HG02763 (cell line): Measurements from ENCODE around the gene TXNL4A.

Experiments used
- ATAC-seq: cut with Tn5 transposase; IDR thresholded peaks from one replicate; pipeline ENCODE4 v1.9.1; 2021; ENCODE audit warnings: mild to moderate bottlenecking, moderate library complexity; ENCODE audit not compliant: unreplicated experiment

The TXNL4A gene

DNA sequence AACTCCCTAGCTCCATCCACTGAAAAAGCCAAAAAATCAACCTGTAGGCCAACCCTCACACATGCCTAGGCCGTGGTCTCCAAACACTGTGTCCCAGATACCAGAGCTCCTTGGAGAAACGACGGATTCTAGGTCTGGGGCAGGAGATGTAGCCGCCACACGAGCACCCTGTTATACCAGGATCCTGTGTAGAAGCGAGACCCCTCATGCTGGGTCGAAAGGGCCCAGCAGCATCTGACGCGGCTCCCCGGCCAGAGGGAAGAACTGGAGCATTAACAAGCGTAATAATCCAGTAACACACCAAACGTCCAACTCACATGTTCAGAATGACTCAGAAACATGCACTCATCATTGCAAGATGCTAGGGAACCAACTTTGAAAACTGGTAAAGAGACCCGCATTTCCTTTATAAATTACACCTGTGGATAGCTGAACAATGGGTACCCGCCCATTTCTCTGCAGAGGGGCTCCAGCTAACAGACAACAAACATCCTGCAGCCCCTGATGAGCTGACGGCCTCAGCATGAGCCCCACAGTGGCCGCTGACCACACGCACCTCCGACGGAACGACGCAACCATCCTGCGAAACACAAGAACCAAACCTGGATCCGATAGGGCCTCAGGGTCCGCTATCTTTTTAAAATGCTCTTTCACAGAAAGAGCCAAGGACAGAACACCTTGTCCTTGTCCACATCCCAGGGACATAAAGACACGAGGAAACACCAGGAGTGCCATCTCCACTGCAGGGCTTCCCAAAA lies 51.1 kb downstream of the TXNL4A start:
- no peak for ATAC-seq

- ATAC-seq = no peak
Observed at GRCh38 chr18:79936641-79937040, 51.7 kb downstream of the TXNL4A start.

DNA sequence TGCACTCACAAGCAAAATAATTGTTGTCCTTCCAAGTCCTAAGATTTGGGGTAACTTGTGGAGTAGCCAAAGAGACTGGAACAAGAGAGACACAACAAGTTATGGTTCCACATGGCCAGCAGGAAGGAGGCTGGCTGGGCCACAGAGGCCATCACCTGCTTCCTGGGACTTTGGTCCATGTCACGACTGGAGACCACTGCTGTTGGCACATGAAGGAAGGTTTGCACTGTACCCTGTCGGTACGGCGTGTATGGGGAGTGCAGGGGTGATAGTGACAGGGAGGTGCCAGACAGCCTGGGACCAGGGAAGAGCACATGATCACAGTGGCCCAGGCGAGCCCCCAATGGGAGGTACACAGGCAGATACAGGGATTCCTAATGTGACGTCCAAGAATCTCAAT lies 52.4 kb downstream of the TXNL4A start:
- ATAC-seq = no peak

GRCh38 chr18:79935499-79935898 lies 52.9 kb downstream of the TXNL4A start:
- ATAC-seq = no peak

DNA sequence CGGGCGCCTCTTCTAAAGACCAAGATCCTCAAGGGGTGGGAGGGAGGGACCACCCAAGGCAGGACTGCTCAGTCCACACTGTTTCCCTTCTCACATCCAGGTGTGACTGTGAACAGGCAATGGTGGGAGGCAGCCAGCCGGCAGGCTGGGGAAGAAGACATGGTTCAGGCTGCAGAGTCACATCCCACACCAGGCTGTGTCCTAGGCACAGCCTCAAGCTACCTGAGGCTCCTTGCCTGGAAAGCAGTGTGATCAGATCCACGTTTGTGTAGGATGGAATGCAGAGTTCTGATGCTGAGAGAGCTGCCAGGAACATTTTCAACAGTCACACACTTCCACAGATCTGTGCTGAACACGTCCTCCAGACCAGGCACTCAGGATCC lies 53.3 kb downstream of the TXNL4A start:
- no peak for ATAC-seq

DNA sequence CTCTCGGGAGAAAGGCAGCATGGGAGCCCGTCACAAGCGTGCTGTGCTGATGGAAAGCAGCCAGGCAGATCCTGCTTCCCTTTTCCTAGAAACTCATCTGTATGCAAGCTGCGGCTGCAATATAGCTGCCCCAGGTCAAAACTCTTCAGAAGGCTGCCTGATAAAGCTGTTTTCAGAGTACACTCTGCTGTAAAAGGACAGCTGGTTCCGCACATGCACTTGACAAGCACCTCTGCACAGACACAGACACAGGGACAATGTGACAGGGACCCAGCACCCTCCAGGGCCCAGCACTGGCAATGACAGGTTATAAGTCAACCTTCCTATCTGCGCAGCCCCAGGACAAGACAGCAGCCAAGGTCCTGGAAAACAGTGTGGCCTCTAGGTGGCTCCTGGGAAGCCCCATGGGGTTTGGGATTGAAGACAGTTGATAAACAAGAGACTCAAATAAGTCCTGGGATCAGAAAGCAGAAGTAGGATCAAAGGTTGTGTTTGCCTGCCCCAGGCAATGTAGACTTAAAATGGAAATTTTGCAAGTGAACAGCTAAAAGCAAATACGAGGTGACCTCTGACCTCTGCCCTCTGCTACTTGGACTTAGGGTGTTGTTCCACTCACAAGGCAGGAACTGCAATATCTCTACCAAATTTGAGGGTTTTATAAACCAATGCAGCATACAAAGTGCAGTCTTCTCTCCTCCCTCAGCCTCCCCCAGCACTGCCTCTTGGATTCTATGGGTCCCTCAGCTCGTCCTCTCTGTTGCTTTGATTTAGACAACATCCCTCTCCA lies 53.9 kb downstream of the TXNL4A start:
- ATAC-seq = no peak

DNA sequence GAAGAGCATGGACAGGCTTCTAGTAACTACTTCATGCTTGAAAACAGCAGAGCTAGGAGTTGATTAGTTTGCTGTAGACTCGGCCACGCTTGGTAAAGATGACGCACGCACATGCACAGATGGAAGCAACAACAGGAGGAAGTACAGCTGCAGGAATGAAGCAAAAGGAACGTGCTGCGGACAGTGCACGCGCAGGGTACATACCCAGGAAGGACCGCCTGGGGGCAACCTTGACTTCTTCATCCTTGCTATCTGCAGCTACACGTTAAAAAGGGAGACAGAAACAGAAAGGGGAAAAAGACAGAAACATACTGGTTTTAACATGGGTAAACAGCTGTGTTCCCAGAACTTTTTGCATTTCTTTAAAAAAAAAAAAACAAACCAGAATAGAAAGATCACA lies 54.6 kb downstream of the TXNL4A start:
- no peak for ATAC-seq

GRCh38 chr18:79932907-79933306 lies 55.5 kb downstream of the TXNL4A start:
- ATAC-seq = no peak

GRCh38 chr18:79931475-79931874 lies 56.9 kb downstream of the TXNL4A start:
- ATAC-seq = no peak

- ATAC-seq = no peak
Observed at GRCh38 chr18:79930020-79930642, 58.2 kb downstream of the TXNL4A start.

DNA sequence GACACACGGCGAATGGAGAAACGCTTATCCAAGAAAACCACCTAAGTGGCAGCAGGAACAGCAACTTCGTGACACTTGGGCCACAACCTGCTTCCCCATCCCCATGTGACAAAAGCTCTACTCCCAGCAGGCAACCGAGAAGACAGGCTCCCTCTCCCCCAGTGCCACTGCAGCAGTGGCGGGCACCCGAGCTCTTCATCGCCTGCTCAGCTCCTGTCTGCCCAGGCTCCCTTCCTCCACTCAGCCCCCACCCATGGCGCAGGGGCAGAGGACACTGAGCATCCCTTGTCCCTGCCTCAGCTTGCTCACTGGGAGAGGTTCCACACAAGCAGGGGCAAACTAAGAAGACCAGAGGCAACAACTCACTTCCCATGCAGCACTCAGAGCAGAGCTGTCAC lies 59.8 kb downstream of the TXNL4A start:
- ATAC-seq = no peak

GRCh38 chr18:79927607-79928562 lies 60.5 kb downstream of the TXNL4A start:
- no peak for ATAC-seq

- ATAC-seq = no peak
Observed at GRCh38 chr18:79926715-79927606, 61.4 kb downstream of the TXNL4A start.

DNA sequence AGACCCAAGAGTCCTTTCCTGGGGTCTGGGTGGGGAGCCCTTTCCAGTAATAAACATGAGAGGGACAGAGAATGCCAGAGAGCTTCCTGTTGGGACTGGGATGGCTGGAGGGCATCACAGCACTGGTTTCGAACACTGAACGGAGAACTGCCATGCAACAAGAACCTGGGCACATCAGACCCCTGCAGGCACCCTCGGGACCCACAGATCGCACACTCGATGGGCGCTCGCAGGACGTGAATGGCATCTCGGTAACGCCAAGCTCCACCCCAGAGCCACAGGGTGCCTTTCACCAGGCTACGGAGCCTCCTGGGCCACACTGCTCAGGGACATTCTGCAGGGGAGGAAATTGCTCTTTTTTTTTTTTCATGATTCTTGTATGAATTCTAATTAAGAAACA lies 62.1 kb downstream of the TXNL4A start:
- ATAC-seq = no peak

DNA sequence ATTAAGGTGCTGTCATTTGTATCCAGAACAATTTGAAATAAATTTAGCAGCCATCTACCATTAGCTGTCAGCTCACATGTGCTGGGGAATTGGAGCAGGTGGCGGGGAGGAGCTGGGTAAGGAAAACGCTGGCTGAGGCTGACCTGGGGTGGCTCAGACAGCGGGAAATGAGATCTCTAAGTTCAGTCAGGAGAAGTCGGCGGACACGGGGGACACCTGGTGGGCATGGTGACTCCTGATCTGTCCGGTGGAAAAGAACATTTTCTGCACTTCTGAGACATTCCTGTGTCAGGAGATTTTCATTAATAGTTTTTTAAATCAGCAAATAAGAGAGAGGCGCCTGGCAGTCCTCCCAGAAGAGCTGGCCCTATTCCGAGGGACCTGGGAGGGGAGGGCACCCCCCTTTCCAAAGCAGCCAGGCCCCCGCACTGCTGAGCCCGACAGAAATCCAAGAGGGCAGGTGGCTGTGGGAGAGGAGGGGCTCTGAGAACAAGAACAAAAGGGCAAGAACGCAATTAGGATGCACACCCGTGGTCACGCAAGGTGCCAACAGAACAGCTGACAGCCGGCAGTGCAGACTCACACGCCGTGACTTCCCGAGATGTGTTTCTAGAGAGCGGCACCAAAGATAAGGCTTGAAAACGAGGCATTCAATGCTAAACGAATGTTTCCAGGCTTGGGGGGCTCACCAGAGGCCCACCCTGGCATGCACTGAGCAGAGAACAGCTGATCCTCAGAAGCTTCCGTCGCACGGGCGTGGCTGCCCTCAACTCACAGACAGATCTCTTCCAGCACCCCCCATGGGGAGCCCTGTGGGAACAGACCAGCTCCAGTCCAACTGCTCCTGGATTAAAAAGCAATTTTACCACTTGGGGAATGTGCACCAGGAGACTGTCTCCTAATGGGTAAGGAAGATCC lies 63.3 kb downstream of the TXNL4A start:
- ATAC-seq = no peak

DNA sequence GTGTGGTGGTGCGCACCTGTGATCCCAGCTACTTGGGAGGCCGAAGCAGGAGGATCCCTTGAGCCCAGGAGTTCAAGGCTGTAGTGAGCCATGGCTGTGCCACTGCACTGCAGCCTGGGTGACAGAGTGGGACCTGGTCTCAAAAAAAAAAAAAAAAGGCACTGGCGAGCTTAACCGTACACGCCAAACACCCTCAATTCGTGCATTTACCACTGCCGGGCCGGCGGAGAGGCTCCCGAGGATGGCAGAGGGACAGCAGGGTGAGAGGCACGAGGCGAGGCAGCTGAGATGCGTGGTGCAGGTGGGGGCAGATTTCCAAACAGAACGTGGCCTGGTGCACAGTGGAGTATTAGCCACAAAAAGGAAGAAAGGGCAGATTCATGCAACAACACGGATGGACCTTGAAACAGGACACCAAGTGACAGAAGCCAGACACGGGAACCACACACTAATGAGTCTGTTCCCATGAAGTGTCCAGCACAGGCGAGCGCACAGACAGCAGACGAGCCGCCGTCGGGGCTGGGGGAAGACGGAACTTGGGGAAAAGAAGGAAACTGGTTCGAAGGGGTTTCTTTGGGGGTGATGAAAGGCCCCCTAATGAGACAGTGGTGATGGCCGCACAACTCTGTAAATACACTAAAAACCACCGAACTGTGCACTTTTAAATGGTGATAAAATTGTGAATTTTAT lies 64.3 kb downstream of the TXNL4A start:
- ATAC-seq = no peak

DNA sequence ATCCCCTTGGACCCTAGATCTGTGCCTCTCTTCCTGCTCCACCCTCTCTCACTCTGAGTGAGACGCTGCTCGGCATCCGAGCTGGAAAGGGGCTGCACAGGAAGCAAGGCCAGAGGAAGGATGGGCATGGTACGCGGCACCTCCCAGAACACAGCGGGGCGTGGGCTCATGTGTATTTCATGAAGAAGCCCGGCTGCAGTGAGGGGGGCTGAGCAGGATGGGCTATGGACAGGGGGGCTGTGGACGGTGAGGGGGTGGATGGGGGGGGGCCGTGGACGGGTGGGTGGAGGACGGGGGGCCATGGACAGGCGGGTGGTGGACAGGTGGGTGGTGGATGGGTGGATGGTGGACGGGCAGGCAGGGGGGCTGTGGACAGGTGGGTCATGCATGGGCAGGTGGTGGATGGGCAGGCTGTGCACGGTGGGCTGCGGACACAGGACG lies 65.4 kb downstream of the TXNL4A start:
- ATAC-seq = no peak
